Activated B cell treated with CpG ODN at 0.5 μM for 24 hours (primary cell): ENCODE data around the gene QKI. TPM values are rescaled to one million over a fixed set of nuclear protein-coding genes. Genes with fewer than 3 reads are reported as not detected.

Experiments
- ATAC-seq: fragments of 200-7000 bp; cut with Tn5 transposase; one replicate; pipeline ENCODE4 v1.10.0; 2021; ENCODE audit warnings: low read depth, mild to moderate bottlenecking, moderate library complexity
- CTCF ChIA-PET: fragments of 350-600 bp; sonication (Branson Sonifier 250); formaldehyde crosslinking; loops from one replicate; lab custom pipeline; 2021; ENCODE audit warnings: antibody characterized with exemption; lab: Charles Lee
- POLR2A ChIA-PET: fragments of 350-600 bp; sonication (Branson Sonifier 250); formaldehyde crosslinking; loops from one replicate; lab custom pipeline; 2021; ENCODE audit warnings: antibody characterized with exemption; lab: Charles Lee
- DNase-seq: peaks from one replicate; pipeline ENCODE4 v3.0.0; 2022
- H3K27ac Mint-ChIP-seq: one replicate; pipeline ENCODE4 v1.8.0; 2020; ENCODE audit warnings: mixed read lengths
- H3K27me3 Mint-ChIP-seq: one replicate; pipeline ENCODE4 v1.8.0; 2021; ENCODE audit warnings: mixed read lengths
- H3K36me3 Mint-ChIP-seq: one replicate; pipeline ENCODE4 v1.8.0; 2021; ENCODE audit warnings: low read depth, mixed read lengths
- H3K4me1 Mint-ChIP-seq: one replicate; pipeline ENCODE4 v1.8.0; 2021; ENCODE audit warnings: mixed read lengths
- H3K4me3 Mint-ChIP-seq: one replicate; pipeline ENCODE4 v1.8.0; 2020; ENCODE audit warnings: mild to moderate bottlenecking, mixed read lengths
- H3K9me3 Mint-ChIP-seq: one replicate; pipeline ENCODE4 v1.8.0; 2020; ENCODE audit warnings: mixed read lengths
- intact Hi-C: fragments of 100-400 bp; cut with micrococcal nuclease; formaldehyde crosslinking; loops from one replicate; pipeline ENCODE4 v1.15.1; 2024
- total RNA-seq: library from RNA; stranded (reverse); gene quantifications from 2 replicates; pipeline ENCODE4 v1.2.3, GENCODE V29; 2022
- TF ChIP-seq, protein P1 (sequence below): fragments of 200-600 bp; IDR thresholded peaks from one replicate; pipeline ENCODE4 v1.8.0; 2022; ENCODE audit warnings: antibody characterized with exemption, mild to moderate bottlenecking

Gene QKI
- total RNA-seq, 1 donor from 2014 or later: 61.5 TPM

DNA sequence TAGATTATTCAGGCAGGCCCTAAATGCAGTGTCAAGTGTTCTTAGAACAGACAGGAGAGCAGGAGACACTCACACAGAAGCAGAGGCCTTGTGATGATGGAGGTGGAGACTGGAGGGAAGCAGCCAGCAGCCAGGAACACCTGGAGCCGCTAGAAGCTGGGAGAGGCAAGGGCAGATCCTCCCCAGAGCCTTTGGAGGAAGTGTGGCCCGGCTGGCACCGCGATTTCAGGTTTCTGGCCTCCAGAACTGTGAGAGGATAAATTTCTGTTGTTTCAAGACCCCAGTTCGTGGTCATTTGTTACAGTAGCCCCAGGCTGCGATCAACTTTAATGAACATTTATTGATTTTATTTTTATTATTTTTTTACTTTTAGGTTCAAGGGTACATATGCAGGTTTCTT lies 203.0 kb downstream of the QKI start:
- ChIA-PET CTCF (no interaction called here), POLR2A (no interaction called here)
- intact Hi-C loops: no loop called here
- H3K4me3 Mint-ChIP-seq: no peak overlapping the region
- peaks cover 3% of the 10 kb centered on the region for H3K4me1 Mint-ChIP-seq
- no peaks in the 10 kb centered on the region for H3K36me3 Mint-ChIP-seq
- ATAC-seq (no peak), DNase-seq (no peak)
- no peak overlapping the region for H3K27ac Mint-ChIP-seq
- H3K9me3 Mint-ChIP-seq: no peaks in the 10 kb centered on the region
- TF ChIP-seq, protein P1, sequence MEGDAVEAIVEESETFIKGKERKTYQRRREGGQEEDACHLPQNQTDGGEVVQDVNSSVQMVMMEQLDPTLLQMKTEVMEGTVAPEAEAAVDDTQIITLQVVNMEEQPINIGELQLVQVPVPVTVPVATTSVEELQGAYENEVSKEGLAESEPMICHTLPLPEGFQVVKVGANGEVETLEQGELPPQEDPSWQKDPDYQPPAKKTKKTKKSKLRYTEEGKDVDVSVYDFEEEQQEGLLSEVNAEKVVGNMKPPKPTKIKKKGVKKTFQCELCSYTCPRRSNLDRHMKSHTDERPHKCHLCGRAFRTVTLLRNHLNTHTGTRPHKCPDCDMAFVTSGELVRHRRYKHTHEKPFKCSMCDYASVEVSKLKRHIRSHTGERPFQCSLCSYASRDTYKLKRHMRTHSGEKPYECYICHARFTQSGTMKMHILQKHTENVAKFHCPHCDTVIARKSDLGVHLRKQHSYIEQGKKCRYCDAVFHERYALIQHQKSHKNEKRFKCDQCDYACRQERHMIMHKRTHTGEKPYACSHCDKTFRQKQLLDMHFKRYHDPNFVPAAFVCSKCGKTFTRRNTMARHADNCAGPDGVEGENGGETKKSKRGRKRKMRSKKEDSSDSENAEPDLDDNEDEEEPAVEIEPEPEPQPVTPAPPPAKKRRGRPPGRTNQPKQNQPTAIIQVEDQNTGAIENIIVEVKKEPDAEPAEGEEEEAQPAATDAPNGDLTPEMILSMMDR: no peak
- no peaks in the 10 kb centered on the region for H3K27me3 Mint-ChIP-seq

DNA sequence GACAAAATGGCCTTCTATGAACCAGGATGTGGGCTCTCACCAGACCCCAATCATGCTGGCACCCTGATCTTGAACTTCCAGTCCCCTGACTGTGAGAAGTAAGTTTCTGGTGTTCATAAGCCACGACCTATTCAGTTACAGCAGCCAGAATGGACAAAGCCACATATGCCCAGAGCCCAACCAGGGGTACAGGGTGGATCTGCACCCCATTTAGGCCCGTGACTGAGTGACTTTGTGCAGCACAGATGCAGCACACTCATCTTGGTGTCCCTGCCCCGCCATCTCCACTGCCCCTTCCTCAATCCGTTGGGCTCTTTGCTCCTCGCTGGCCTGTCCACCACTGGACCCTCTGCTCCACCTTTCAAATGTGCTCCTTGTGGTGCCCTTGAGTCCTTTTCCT lies 205.6 kb downstream of the QKI start:
- ChIA-PET POLR2A (no interaction called here), CTCF (no interaction called here)
- H3K36me3 Mint-ChIP-seq: no peaks in the 10 kb centered on the region
- H3K27me3 Mint-ChIP-seq: no peaks in the 10 kb centered on the region
- no peaks in the 10 kb centered on the region for H3K9me3 Mint-ChIP-seq
- no peak overlapping the region for H3K27ac Mint-ChIP-seq
- TF ChIP-seq, protein P1: no peak
- H3K4me1 Mint-ChIP-seq: peaks cover 5% of the 10 kb centered on the region
- DNase-seq (no peak), ATAC-seq (no peak)
- intact Hi-C loops: no loop called here
- H3K4me3 Mint-ChIP-seq: no peak overlapping the region

DNA sequence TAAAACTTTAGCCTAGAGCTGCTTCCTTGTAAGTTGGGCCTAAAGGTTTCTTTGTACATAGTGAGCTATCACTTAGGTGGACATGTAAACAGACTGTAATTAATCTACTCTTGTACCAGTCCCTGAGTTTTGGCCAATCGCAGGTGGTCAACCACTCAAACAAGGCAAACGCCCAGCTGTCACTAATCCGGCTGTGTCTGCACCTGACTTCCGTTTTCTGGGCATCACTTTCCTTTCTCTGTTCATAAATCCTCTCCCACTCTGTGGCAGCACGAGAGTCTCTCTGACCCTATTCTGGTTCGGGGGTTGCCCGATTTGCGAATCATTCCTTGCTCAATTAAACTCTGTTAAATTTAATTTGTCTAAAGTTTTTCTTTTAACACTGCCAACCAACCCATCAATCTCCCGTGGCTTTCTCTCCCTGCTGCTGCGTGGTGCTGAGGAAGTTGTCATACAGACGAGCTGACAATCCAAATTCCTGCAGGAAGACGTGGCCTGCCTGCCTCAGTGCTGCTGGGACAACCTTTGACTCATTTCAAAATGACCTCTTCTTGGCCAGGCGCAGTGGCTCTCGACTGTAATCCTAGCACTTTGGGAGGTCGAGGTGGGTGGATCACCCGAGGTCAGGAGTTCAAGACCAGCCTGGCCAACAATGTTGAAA lies 206.3 kb downstream of the QKI start:
- no peaks in the 10 kb centered on the region for H3K27me3 Mint-ChIP-seq
- POLR2A ChIA-PET: no interaction called here
- DNase-seq (no peak), ATAC-seq (no peak)
- H3K27ac Mint-ChIP-seq: no peak overlapping the region
- CTCF ChIA-PET: no interaction called here
- peaks cover 12% of the 10 kb centered on the region for H3K4me1 Mint-ChIP-seq
- TF ChIP-seq, protein P1: no peak
- H3K4me3 Mint-ChIP-seq: no peak overlapping the region
- H3K36me3 Mint-ChIP-seq: no peaks in the 10 kb centered on the region
- H3K9me3 Mint-ChIP-seq: no peaks in the 10 kb centered on the region
- intact Hi-C loops: no loop called here

DNA sequence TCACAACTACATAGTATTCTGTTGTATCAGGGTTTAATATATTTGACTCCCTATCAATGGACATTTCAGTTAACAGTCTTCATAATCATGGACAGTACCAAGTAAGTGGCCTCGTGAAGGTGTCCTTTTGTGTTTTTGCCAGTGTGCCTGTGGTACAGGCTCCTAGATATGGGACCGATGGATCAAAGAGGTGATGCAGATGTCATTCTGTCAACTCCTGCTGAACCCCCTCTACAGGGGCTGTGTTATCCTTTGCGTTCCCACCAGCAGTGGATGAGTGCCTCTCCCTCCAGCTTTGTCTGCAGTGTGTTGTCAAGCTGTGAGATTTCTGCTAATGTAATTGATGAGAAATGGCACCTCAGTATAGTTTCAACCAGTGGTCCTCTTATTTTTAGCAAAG lies 210.7 kb downstream of the QKI start:
- Mint-ChIP-seq H3K4me1 (peaks cover 24% of the 10 kb centered on the region), H3K27ac (no peak overlapping the region), H3K27me3 (no peaks in the 10 kb centered on the region), H3K36me3 (no peaks in the 10 kb centered on the region), H3K4me3 (no peak overlapping the region), H3K9me3 (peaks cover 3% of the 10 kb centered on the region)
- ATAC-seq: no peak
- CTCF ChIA-PET: no interaction called here
- DNase-seq: no peak
- intact Hi-C loops: no loop called here
- POLR2A ChIA-PET: no interaction called here
- TF ChIP-seq, protein P1: no peak

DNA sequence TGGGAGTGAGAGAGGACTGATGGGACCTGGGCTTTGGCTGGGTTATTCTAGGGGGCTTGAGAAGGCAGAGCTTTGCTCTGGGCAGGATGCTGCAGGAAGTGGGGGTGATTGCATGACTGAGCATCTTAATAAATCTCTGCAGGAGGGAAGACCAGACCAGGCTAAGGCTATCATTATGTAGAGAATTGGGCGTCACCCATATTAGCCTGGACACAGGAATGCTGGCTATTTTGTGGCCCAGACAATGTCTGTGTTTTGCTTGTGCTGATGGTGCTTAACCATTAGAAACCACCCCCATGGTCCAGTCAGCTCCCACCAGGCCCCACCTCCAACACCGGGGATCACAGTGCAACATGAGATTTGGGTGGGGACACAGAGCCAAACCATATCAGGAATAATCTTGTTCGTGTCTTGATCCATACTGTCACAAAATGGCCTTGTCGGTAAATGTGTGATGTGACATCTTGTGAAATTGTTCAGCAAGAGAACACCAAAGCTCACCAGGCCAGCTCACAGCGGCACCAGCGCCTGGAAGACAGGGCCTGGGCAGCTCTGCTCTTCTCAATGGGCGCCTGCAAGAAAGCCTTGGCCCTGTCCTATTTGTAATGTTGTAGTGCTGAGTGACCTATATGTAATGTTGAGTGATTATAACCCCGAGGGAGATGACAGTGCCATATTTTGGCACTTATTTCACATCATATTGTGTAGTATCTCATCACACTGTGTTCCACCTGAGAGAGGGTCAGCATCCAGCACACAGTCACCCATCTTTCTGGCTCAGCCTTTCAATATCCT lies 211.8 kb downstream of the QKI start:
- no peak overlapping the region for H3K4me3 Mint-ChIP-seq
- CTCF ChIA-PET: no interaction called here
- POLR2A ChIA-PET: no interaction called here

More for the DNA sequence above, 211.8 kb downstream of the QKI start:
- intact Hi-C loops: no loop called here
- DNase-seq (no peak), ATAC-seq (no peak)
- peaks cover 21% of the 10 kb centered on the region for H3K4me1 Mint-ChIP-seq
- peaks cover 3% of the 10 kb centered on the region for H3K9me3 Mint-ChIP-seq
- no peak overlapping the region for H3K27ac Mint-ChIP-seq
- no peaks in the 10 kb centered on the region for H3K36me3 Mint-ChIP-seq
- H3K27me3 Mint-ChIP-seq: peaks cover 4% of the 10 kb centered on the region
- TF ChIP-seq, protein P1: no peak
